Activated CD4-positive, alpha-beta T cell treated with anti-CD3 and anti-CD28 coated beads, Interleukin-10, Interleukin-2, amounts not matched to agents 100 ng/mL and 50 ng/mL, durations not matched to agents 16 hours and 8 hours (primary cell): ENCODE data around the gene RASGRF2.

Source experiments
- DNase-seq: peaks from one replicate; pipeline ENCODE4 v3.0.0-alpha.2; 2020

Gene RASGRF2

GRCh38 chr5:81213070-81213469, 252.9 kb downstream of the RASGRF2 start:
- DNase-seq: no peak

GRCh38 chr5:81214848-81215247, 254.7 kb downstream of the RASGRF2 start:
- DNase-seq: peak; percentile 58

GRCh38 chr5:81216152-81216551, 256.0 kb downstream of the RASGRF2 start:
- DNase-seq: no peak

- DNase-seq: no peak
These were observed 259.2 kb downstream of the RASGRF2 start for GRCh38 chr5:81219389-81219788.

- DNase-seq: no peak
These were observed 262.1 kb downstream of the RASGRF2 start for GRCh38 chr5:81222285-81222684.

GRCh38 chr5:81225463-81225862, 265.3 kb downstream of the RASGRF2 start:
- no peak for DNase-seq

GRCh38 chr5:81226286-81226685, 266.1 kb downstream of the RASGRF2 start:
- no peak for DNase-seq

- DNase-seq: no peak
These were observed 266.8 kb downstream of the RASGRF2 start for GRCh38 chr5:81226949-81227348.

- no peak for DNase-seq
These were observed 267.9 kb downstream of the RASGRF2 start for GRCh38 chr5:81228084-81228483.

- DNase-seq: no peak
These were observed 270.3 kb downstream of the RASGRF2 start for GRCh38 chr5:81230416-81230815.

GRCh38 chr5:81232464-81233079, 272.4 kb downstream of the RASGRF2 start:
- no peak for DNase-seq

GRCh38 chr5:81233080-81233634, 273.0 kb downstream of the RASGRF2 start, which contains the start of gene CKMT2:
Gene CKMT2, plus strand, starts transcription at chr5:81233322. Its CDS starts 17,811 bp downstream, at chr5:81251133.
- DNase-seq: no peak

- no peak for DNase-seq
These were observed 274.1 kb downstream of the RASGRF2 start for GRCh38 chr5:81234299-81234698.

GRCh38 chr5:81234801-81235200, 274.6 kb downstream of the RASGRF2 start:
- no peak for DNase-seq

- no peak for DNase-seq
These were observed 275.3 kb downstream of the RASGRF2 start for GRCh38 chr5:81235287-81236072.

GRCh38 chr5:81238460-81238859, 278.3 kb downstream of the RASGRF2 start:
- DNase-seq: no peak

- DNase-seq: no peak
These were observed 279.4 kb downstream of the RASGRF2 start for GRCh38 chr5:81239613-81240012.

GRCh38 chr5:81241001-81241400, 280.8 kb downstream of the RASGRF2 start:
- DNase-seq: no peak

GRCh38 chr5:81241961-81242648, 281.9 kb downstream of the RASGRF2 start:
- DNase-seq: peak; percentile 18

- no peak for DNase-seq
These were observed 282.8 kb downstream of the RASGRF2 start for GRCh38 chr5:81242906-81243436.

- DNase-seq: no peak
These were observed 284.3 kb downstream of the RASGRF2 start for GRCh38 chr5:81244451-81244850.

- DNase-seq: no peak
These were observed 285.7 kb downstream of the RASGRF2 start for GRCh38 chr5:81245871-81246235.

GRCh38 chr5:81246697-81247096, 286.5 kb downstream of the RASGRF2 start:
- no peak for DNase-seq
